CD4-positive, alpha-beta T cell treated with Interleukin-4 for 4 hours (primary cell): ENCODE data around the gene FARP2.
"Not testable (repeated sequence)": the region's sequence is repeated elsewhere in the genome, so short reads cannot be mapped to it uniquely, and the experiment has no call there.

Experiments used
- DNase-seq: peaks from one replicate; pipeline ENCODE4 v3.0.0-alpha.2; 2020

FARP2 gene

GRCh38 chr2:241506793-241507429 is 150.8 kb downstream of the FARP2 start:
- no peak for DNase-seq

GRCh38 chr2:241507430-241508239 is 151.6 kb downstream of the FARP2 start:
- peak; percentile 3 for DNase-seq

- DNase-seq: peak; percentile 98
Measured at GRCh38 chr2:241508240-241509154, 152.4 kb downstream of the FARP2 start, which contains the start of gene STK25. STK25 (minus strand) TSS chr2:241508584; CDS start chr2:241508035, 549 bp downstream.

- no peak for DNase-seq
Measured at GRCh38 chr2:241509155-241509784, 153.2 kb downstream of the FARP2 start.

- DNase-seq: no peak
Measured at GRCh38 chr2:241511091-241511741, 155.1 kb downstream of the FARP2 start.

- DNase-seq: no peak
Measured at GRCh38 chr2:241514553-241514952, 158.5 kb downstream of the FARP2 start.

GRCh38 chr2:241514986-241515737 is 159.1 kb downstream of the FARP2 start:
- DNase-seq: no peak

- DNase-seq: no peak
Measured at GRCh38 chr2:241516520-241516965, 160.5 kb downstream of the FARP2 start.

- no peak for DNase-seq
Measured at GRCh38 chr2:241517297-241517696, 161.2 kb downstream of the FARP2 start.

- no peak for DNase-seq
Measured at GRCh38 chr2:241519669-241520068, 163.6 kb downstream of the FARP2 start.

GRCh38 chr2:241522477-241522876 is 166.4 kb downstream of the FARP2 start:
- DNase-seq: no peak

GRCh38 chr2:241525818-241526780 is 170.0 kb downstream of the FARP2 start:
- not testable (repeated sequence) for DNase-seq

GRCh38 chr2:241530571-241530970 is 174.5 kb downstream of the FARP2 start:
- no peak for DNase-seq

GRCh38 chr2:241531161-241531722 is 175.2 kb downstream of the FARP2 start:
- DNase-seq: no peak

- no peak for DNase-seq
Measured at GRCh38 chr2:241532168-241532567, 176.1 kb downstream of the FARP2 start.

GRCh38 chr2:241532733-241533601 is 176.9 kb downstream of the FARP2 start:
- DNase-seq: no peak

GRCh38 chr2:241534293-241534692 is 178.2 kb downstream of the FARP2 start:
- no peak for DNase-seq

GRCh38 chr2:241534701-241535375 is 178.8 kb downstream of the FARP2 start:
- DNase-seq: no peak
